ENCODE results near the gene ATXN2L.
"Not testable (repeated sequence)": the region's sequence is repeated elsewhere in the genome, so short reads cannot be mapped to it uniquely, and the experiment has no call there.

The ATXN2L gene

DNA sequence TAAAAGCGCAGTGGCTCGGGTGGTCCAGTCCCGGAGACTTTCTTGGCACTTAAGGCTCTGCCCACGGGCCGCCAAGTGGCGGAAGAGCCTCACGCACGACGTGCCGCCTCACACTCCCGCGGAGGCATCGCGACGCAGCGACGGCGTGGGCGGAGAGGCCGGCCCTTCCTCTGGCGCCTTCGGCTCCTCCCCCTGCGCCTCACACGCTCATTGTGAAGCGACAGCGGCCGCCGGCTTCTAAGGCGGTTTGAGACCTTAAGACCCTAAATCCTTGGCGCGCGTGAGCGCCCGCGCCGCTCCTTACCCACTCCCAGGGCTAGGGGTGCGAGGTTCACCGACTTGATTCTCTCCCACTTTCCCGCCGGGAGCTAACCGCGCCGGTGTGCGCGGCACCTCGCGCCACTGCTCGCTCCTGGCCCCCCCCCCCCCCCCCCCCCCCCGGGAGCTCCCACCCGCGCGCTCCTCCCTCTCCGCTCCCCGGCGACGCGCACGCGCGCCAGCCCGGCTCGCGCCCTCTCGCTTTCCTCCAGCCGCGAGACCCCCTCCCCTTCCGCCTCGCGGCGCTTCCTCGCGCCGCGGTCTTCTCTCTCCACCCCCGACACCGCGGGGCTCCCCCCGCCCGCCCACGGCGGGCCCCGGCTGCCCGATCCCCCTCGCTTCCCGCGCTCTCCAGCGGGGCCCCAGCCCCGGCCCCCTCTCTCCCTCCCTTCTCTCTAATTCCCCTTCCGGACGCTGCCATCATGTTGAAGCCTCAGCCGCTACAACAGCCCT is at the start of gene ATXN2L:
ATXN2L (plus strand) TSS at position 480 of the 771 bp plus-strand sequence; CDS start at position 741, 261 bp downstream.
- DNase-seq (ENCODE audit: low read depth in 1 of 2, low spot score in 1 of 2) = peak; percentile 86 to 93

DNA sequence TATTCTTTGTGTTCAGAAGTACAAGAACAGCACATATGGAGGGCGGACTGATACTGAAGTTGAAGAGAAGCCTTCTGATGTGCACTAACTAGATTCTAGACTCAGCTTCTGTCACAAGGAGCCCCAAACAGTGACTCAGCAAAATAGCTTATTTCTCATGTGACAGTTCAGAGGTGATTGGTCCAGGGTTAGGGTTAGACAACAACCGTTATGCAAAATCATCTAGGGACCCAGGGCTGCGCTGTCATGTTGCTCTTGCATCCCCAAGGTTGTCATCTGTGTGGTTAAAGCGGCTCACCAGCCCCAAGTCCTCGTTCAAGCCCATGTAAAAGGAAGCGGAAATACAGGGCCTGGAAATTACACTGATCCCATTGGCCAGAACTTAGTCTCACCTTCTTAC is 41.1 kb upstream of the ATXN2L start:
- DNase-seq (ENCODE audit: low read depth in 1 of 2, low spot score in 1 of 2) = not testable (repeated sequence)

- DNase-seq (ENCODE audit: low read depth in 1 of 2, low spot score in 1 of 2) = not testable (repeated sequence)
Measured at GRCh38 chr16:28782357-28782756, 40.4 kb upstream of the ATXN2L start.

GRCh38 chr16:28802235-28803019 is 20.4 kb upstream of the ATXN2L start:
- DNase-seq (ENCODE audit: low read depth in 1 of 2, low spot score in 1 of 2) = peak; percentile 41 to 49

DNA sequence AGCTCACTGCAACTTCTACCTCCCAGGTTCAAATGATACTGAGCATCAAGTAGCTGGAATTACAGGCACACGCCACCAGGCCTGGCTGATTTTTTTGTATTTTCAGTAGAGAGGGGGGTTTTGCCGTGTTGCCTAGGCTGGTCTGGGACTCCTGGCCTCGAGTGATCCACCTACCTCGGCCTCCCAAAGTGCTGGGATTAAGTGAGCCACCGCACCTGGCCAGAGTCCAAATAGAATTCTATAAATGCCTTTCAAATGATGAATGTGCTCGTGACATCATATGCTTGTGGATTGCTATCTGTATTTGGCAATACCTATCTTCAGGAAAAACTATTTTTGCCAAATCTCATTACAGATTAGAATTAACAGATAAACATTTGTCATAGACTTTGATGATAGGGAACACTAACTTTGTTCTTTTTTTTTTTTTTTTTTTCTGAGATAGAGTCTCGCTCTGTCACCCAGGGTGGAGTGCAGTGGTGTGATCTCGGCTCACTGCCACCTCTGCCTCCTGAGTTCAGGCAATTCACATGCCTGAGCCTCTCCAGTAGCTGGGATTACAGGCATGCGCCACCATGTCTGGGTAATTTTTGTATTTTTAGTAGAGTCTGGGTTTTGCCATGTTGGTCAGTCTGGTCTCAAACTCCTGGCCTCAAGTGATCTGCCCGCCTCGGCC is 15.2 kb upstream of the ATXN2L start:
- not testable (repeated sequence) for DNase-seq (ENCODE audit: low read depth in 1 of 2, low spot score in 1 of 2)

DNA sequence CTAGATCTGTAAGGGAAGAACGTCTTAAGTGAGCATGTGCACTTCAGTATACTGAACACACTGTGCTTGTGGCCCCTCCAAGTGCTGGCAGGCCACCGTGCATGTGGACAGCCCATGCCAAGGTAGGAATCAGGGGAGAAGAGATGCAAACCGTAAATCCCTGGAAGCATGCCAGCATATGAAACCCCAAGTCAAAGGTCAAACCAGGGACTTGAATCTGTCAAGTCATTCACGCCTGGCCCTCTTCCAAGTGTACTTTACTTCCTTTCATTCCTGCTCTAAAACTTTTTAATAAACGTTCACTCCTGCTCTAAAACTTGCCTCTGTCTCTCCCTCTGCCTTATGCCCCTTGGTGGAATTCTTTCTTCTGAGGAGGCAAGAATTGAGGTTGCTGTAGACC is 2.8 kb upstream of the ATXN2L start:
- no peak for DNase-seq (ENCODE audit: low read depth in 1 of 2, low spot score in 1 of 2)

- DNase-seq (ENCODE audit: low read depth in 1 of 2, low spot score in 1 of 2) = not testable (repeated sequence)
Measured at GRCh38 chr16:28820546-28820945, 2.3 kb upstream of the ATXN2L start.

GRCh38 chr16:28821874-28822519 is 802 bp upstream of the ATXN2L start:
- DNase-seq (ENCODE audit: low read depth in 1 of 2, low spot score in 1 of 2) = no peak

- DNase-seq (ENCODE audit: low read depth in 1 of 2, low spot score in 1 of 2) = no peak
Measured at GRCh38 chr16:28823291-28823872, 583 bp downstream of the ATXN2L start.

DNA sequence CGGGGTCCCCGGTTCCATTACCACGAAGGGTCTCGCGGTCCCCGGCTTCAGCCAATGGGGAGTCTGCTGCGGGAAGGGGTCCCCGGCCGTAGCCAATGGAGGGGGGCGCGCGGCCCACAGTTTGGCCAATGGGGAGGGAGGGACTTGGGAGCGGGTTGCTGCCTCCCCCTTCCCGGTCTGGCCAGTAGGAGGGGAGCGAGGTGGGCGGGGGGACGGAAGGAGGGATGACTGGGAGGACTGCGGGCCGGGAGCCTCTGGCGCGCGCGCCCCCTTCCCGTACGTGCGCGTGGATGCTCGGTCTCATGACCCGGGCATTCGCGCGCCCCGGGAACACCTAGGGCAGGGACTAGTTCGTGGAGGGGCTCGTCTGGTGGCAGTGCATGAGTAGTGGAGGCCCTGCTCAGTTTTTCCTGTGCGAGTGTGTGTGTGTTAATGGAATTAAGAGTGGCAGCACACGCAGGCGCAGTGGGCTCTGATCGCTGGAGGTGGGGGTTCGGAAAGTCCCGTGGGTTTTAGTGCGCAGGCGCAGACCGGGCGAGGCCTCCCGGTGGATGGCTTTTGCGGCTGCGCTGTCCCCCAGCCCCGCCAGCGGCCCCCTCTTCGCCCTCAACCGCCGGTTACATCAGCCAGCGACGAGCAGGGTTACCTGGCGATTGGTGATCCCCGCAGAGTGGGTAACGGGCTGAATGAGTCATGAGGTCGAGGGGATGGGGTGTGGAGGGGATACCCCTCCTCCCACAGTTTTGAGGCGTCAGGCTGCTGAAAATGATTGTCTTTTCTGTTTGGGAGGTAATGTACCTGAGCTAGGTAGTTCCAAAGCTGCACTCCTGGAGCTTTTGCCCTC is 1.3 kb downstream of the ATXN2L start:
- DNase-seq (ENCODE audit: low read depth in 1 of 2, low spot score in 1 of 2) = peak; percentile 81 to 95

DNA sequence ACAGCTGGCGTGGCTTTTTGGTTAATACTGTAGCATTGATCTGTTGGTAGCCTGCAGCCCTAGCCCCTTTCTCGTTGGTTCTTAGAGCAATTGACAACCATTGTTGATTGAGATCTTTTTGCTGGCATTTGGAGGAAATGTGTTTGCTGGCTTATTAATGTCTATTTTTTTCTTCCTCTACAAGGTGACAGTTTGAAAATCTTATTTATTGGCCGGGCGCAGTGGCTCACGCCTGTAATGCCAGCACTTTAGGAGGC is 1.8 kb downstream of the ATXN2L start:
- DNase-seq (ENCODE audit: low read depth in 1 of 2, low spot score in 1 of 2) = no peak

- no peak for DNase-seq (ENCODE audit: low read depth in 1 of 2, low spot score in 1 of 2)
Measured at GRCh38 chr16:28826141-28826540, 3.3 kb downstream of the ATXN2L start.

GRCh38 chr16:28829747-28830146 is 6.9 kb downstream of the ATXN2L start:
- DNase-seq (ENCODE audit: low read depth in 1 of 2, low spot score in 1 of 2) = no peak

DNA sequence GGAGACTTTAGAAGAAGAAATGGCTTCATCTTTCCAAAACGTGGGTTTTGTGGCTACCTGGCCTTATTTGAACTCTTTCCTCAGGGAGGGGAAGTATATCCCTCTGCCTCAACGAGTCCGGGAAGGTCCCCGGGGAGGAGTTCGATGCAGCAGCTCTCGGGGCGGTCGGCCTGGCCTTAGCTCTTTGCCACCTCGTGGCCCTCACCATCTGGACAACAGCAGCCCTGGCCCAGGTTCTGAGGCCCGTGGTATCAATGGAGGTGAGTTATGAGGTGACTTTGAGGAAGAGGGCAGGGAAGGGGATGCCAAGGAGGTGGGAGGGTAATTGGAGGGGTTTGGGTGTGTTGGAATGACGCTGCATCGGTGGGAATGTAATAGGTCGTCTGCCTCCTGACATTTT is 7.7 kb downstream of the ATXN2L start:
- no peak for DNase-seq (ENCODE audit: low read depth in 1 of 2, low spot score in 1 of 2)

DNA sequence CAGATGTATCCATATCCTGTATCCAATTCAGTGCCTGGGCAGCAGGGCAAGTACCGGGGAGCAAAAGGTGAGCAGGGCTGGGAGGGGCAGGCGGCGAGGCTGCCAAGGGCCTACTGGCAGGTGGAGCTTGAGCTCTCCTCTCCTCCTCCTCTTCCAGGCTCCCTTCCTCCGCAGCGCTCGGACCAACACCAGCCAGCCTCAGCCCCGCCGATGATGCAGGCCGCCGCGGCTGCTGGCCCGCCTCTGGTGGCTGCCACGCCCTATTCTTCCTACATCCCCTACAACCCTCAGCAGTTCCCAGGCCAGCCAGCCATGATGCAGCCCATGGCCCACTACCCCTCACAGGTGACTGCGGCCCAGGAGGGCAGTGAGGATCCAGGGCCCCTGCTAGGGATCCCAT is 11.6 kb downstream of the ATXN2L start:
- no peak for DNase-seq (ENCODE audit: low read depth in 1 of 2, low spot score in 1 of 2)

GRCh38 chr16:28834873-28835863 is 12.4 kb downstream of the ATXN2L start:
- DNase-seq (ENCODE audit: low read depth in 1 of 2, low spot score in 1 of 2) = no peak

- no peak for DNase-seq (ENCODE audit: low read depth in 1 of 2, low spot score in 1 of 2)
Measured at GRCh38 chr16:28835864-28836760, 13.3 kb downstream of the ATXN2L start.

GRCh38 chr16:28836761-28837064 is 13.9 kb downstream of the ATXN2L start:
- DNase-seq (ENCODE audit: low read depth in 1 of 2, low spot score in 1 of 2) = no peak
